HUES64 (cell line): ENCODE data around the gene TNK2.

Source experiments
- H3K27ac ChIP-seq: 2 replicates; pipeline ENCODE4 v1.7.0; 2013; ENCODE audit warnings: low read depth, low read length, inconsistent platforms
- H3K27me3 ChIP-seq: 2 replicates; pipeline ENCODE4 v1.6.1; 2013; ENCODE audit warnings: mild to moderate bottlenecking, low read length; ENCODE audit not compliant: insufficient read depth
- H3K36me3 ChIP-seq: 2 replicates; pipeline ENCODE4 v1.6.1; 2013; ENCODE audit warnings: mild to moderate bottlenecking, low read length; ENCODE audit not compliant: insufficient read depth
- H3K4me1 ChIP-seq: 2 replicates; pipeline ENCODE4 v1.6.1; 2013; ENCODE audit warnings: mild to moderate bottlenecking, low read length, moderate library complexity; ENCODE audit not compliant: insufficient read depth
- H3K4me3 ChIP-seq: 2 replicates; pipeline ENCODE4 v1.5.1; 2013; ENCODE audit warnings: mild to moderate bottlenecking, low read length, moderate library complexity
- H3K9ac ChIP-seq: 2 replicates; pipeline ENCODE4 v1.6.1; 2013; ENCODE audit warnings: mild to moderate bottlenecking, low read depth, low read length
- H3K9me3 ChIP-seq: 2 replicates; pipeline ENCODE4 v1.6.1; 2013; ENCODE audit warnings: low read depth, low read length; ENCODE audit not compliant: insufficient read depth
- WGBS: fragments of 150-250, 120-280 bp; methylation state at CpG from one replicate; pipeline ENCODE4 v1.1.7; 2013; ENCODE audit warnings: missing lambda C conversion rate; 5-methylcytosine and 5-hydroxymethylcytosine counted together

TNK2 gene

GRCh38 chr3:195897081-195897852 is 11.1 kb downstream of the TNK2 start:
- no peaks in the 10 kb centered on the region for H3K27me3 ChIP-seq
- WGBS: 72% methylated on average over 7 of the region's 10 CpGs
- no peak overlapping the region for H3K9ac ChIP-seq
- H3K36me3 ChIP-seq: no peaks in the 10 kb centered on the region
- 0 out of 2 replicates have a peak overlapping the region, but pooled peaks have one; percentile 5 for H3K27ac ChIP-seq
- H3K4me3 ChIP-seq: no peak overlapping the region
- no peaks in the 10 kb centered on the region for H3K9me3 ChIP-seq
- peaks cover 28% of the 10 kb centered on the region for H3K4me1 ChIP-seq

GRCh38 chr3:195896361-195897080 is 11.8 kb downstream of the TNK2 start:
- no peaks in the 10 kb centered on the region for H3K27me3 ChIP-seq
- H3K9me3 ChIP-seq: no peaks in the 10 kb centered on the region
- peaks cover 28% of the 10 kb centered on the region for H3K4me1 ChIP-seq
- no peak overlapping the region for H3K9ac ChIP-seq
- H3K36me3 ChIP-seq: no peaks in the 10 kb centered on the region
- WGBS: 28% methylated on average over 16 of the region's 16 CpGs
- H3K27ac ChIP-seq: no peak overlapping the region; the same call in 1 of the 2 replicates
- H3K4me3 ChIP-seq: peak overlapping the region; percentile 66

- Histone ChIP-seq H3K4me3 (peak overlapping the region; percentile 66), H3K27ac (no peak overlapping the region; the same call in 1 of the 2 replicates), H3K9ac (peak overlapping the region; percentile 43; the same call in 1 of the 2 replicates), H3K9me3 (no peaks in the 10 kb centered on the region), H3K4me1 (peaks cover 28% of the 10 kb centered on the region), H3K27me3 (no peaks in the 10 kb centered on the region), H3K36me3 (no peaks in the 10 kb centered on the region)
- 1% methylated on average over 47 of the region's 47 CpGs for WGBS
These were observed 12.4 kb downstream of the TNK2 start for GRCh38 chr3:195895861-195896360.

GRCh38 chr3:195895078-195895860 is 13.1 kb downstream of the TNK2 start:
- WGBS: under 1% methylated on average over 56 of the region's 56 CpGs
- peak overlapping the region; percentile 66 for H3K4me3 ChIP-seq
- H3K27ac ChIP-seq: no peak overlapping the region
- H3K9ac ChIP-seq: peak overlapping the region; percentile 55
- no peaks in the 10 kb centered on the region for H3K27me3 ChIP-seq
- H3K4me1 ChIP-seq: peaks cover 28% of the 10 kb centered on the region
- H3K36me3 ChIP-seq: no peaks in the 10 kb centered on the region
- H3K9me3 ChIP-seq: no peaks in the 10 kb centered on the region

- Histone ChIP-seq H3K27ac (no peak overlapping the region), H3K9ac (no peak overlapping the region), H3K27me3 (no peaks in the 10 kb centered on the region), H3K36me3 (no peaks in the 10 kb centered on the region), H3K4me3 (no peak overlapping the region), H3K9me3 (no peaks in the 10 kb centered on the region), H3K4me1 (peaks cover 40% of the 10 kb centered on the region)
- WGBS: 91% methylated on average over 8 of the region's 8 CpGs
These were observed 14.4 kb downstream of the TNK2 start for GRCh38 chr3:195893916-195894465.

GRCh38 chr3:195893516-195893915 is 14.8 kb downstream of the TNK2 start:
- Histone ChIP-seq H3K9ac (no peak overlapping the region), H3K27ac (no peak overlapping the region), H3K27me3 (no peaks in the 10 kb centered on the region), H3K36me3 (no peaks in the 10 kb centered on the region), H3K4me3 (no peak overlapping the region), H3K9me3 (no peaks in the 10 kb centered on the region), H3K4me1 (peaks cover 40% of the 10 kb centered on the region)
- 83% methylated on average over 4 of the region's 4 CpGs for WGBS

- H3K9me3 ChIP-seq: no peaks in the 10 kb centered on the region
- H3K4me3 ChIP-seq: no peak overlapping the region
- WGBS: 52% methylated on average over 9 of the region's 9 CpGs
- no peak overlapping the region for H3K9ac ChIP-seq
- H3K36me3 ChIP-seq: 0 out of 2 replicates have a peak, but pooled peaks cover under 1% of the 10 kb centered on the region
- H3K27me3 ChIP-seq: no peaks in the 10 kb centered on the region
- no peak overlapping the region; the same call in 1 of the 2 replicates for H3K27ac ChIP-seq
- peaks cover 37% of the 10 kb centered on the region for H3K4me1 ChIP-seq
These were observed 15.3 kb downstream of the TNK2 start for GRCh38 chr3:195893044-195893395.

- Histone ChIP-seq H3K9me3 (no peaks in the 10 kb centered on the region), H3K27ac (no peak overlapping the region; the same call in 1 of the 2 replicates), H3K36me3 (peaks cover 7% of the 10 kb centered on the region), H3K27me3 (no peaks in the 10 kb centered on the region), H3K9ac (no peak overlapping the region), H3K4me1 (peaks cover 36% of the 10 kb centered on the region), H3K4me3 (peak overlapping the region; percentile 28)
- 55% methylated on average over 32 of the region's 35 CpGs for WGBS
These were observed 16.0 kb downstream of the TNK2 start for GRCh38 chr3:195892105-195893043.

- Histone ChIP-seq H3K4me3 (peak overlapping the region; percentile 28; the same call in 1 of the 2 replicates), H3K9me3 (no peaks in the 10 kb centered on the region), H3K27ac (no peak overlapping the region), H3K36me3 (peaks cover 7% of the 10 kb centered on the region), H3K27me3 (no peaks in the 10 kb centered on the region), H3K9ac (no peak overlapping the region), H3K4me1 (peaks cover 36% of the 10 kb centered on the region)
- 90% methylated on average over 19 of the region's 19 CpGs for WGBS
These were observed 16.8 kb downstream of the TNK2 start for GRCh38 chr3:195891431-195892104.
